CD4-positive, alpha-beta T cell treated with Interleukin-21 for 1 hour (primary cell): ENCODE data around the gene GPR141.
"Not testable (repeated sequence)": the region's sequence is repeated elsewhere in the genome, so short reads cannot be mapped to it uniquely, and the experiment has no call there.

Source experiments
- DNase-seq: peaks from one replicate; pipeline ENCODE4 v3.0.0-alpha.2; 2020

GPR141 gene

GRCh38 chr7:37686556-37687345 lies 3.2 kb downstream of the GPR141 start:
- DNase-seq: no peak

- DNase-seq: no peak
Observed at GRCh38 chr7:37690206-37690605, 6.6 kb downstream of the GPR141 start.

- no peak for DNase-seq
Observed at GRCh38 chr7:37694208-37695094, 10.9 kb downstream of the GPR141 start.

- no peak for DNase-seq
Observed at GRCh38 chr7:37698276-37698675, 14.7 kb downstream of the GPR141 start.

- DNase-seq: no peak
Observed at GRCh38 chr7:37698782-37699181, 15.2 kb downstream of the GPR141 start.

- DNase-seq: no peak
Observed at GRCh38 chr7:37701769-37702168, 18.2 kb downstream of the GPR141 start.

- DNase-seq: no peak
Observed at GRCh38 chr7:37703361-37703760, 19.8 kb downstream of the GPR141 start.

GRCh38 chr7:37704328-37704833 lies 20.8 kb downstream of the GPR141 start:
- not testable (repeated sequence) for DNase-seq

GRCh38 chr7:37705976-37706375 lies 22.4 kb downstream of the GPR141 start:
- no peak for DNase-seq

GRCh38 chr7:37706804-37707203 lies 23.2 kb downstream of the GPR141 start:
- no peak for DNase-seq

GRCh38 chr7:37707754-37708485 lies 24.4 kb downstream of the GPR141 start:
- DNase-seq: no peak

- DNase-seq: no peak
Observed at GRCh38 chr7:37709631-37710509, 26.3 kb downstream of the GPR141 start.

- no peak for DNase-seq
Observed at GRCh38 chr7:37713613-37714012, 30.0 kb downstream of the GPR141 start.

GRCh38 chr7:37714606-37715005 lies 31.0 kb downstream of the GPR141 start:
- no peak for DNase-seq

GRCh38 chr7:37718585-37718984 lies 35.0 kb downstream of the GPR141 start:
- DNase-seq: no peak

GRCh38 chr7:37719077-37719476 lies 35.5 kb downstream of the GPR141 start:
- no peak for DNase-seq

GRCh38 chr7:37724732-37725131 lies 41.2 kb downstream of the GPR141 start:
- no peak for DNase-seq

- no peak for DNase-seq
Observed at GRCh38 chr7:37726016-37726415, 42.5 kb downstream of the GPR141 start.

- no peak for DNase-seq
Observed at GRCh38 chr7:37728747-37729146, 45.2 kb downstream of the GPR141 start.

GRCh38 chr7:37729181-37729580 lies 45.6 kb downstream of the GPR141 start:
- no peak for DNase-seq

GRCh38 chr7:37730501-37730900 lies 46.9 kb downstream of the GPR141 start:
- DNase-seq: no peak

GRCh38 chr7:37732253-37732652 lies 48.7 kb downstream of the GPR141 start:
- DNase-seq: peak; percentile 41
